PC-3 (cell line): ENCODE data around the gene SLC48A1.

Source experiments
- CTCF ChIP-seq: fragments of 300-600 bp; sonication (generic); conservative IDR thresholded peaks from 2 replicates; pipeline ENCODE4 v1.5.1; 2017; ENCODE audit warnings: antibody characterized with exemption, low read depth, mild to moderate bottlenecking, low read length
- EZH2 ChIP-seq: fragments of 300-600 bp; sonication (generic); IDR thresholded peaks from one replicate; pipeline ENCODE4 v1.6.1; 2017; ENCODE audit warnings: antibody characterized with exemption, mild to moderate bottlenecking, low read length; ENCODE audit not compliant: unreplicated experiment
- EZH2phosphoT487 ChIP-seq: fragments of 300-600 bp; sonication (generic); IDR thresholded peaks from 2 replicates; pipeline ENCODE4 v1.6.1; 2018; ENCODE audit warnings: mild to moderate bottlenecking, antibody characterized with exemption, low read length, borderline replicate concordance

GRCh38 chr12:47735649-47736048, 37.4 kb upstream of the SLC48A1 start:
- TF ChIP-seq EZH2 (no peak), CTCF (no peak), EZH2phosphoT487 (no peak)
